Measurements from ENCODE around the gene DGKG.

DNA sequence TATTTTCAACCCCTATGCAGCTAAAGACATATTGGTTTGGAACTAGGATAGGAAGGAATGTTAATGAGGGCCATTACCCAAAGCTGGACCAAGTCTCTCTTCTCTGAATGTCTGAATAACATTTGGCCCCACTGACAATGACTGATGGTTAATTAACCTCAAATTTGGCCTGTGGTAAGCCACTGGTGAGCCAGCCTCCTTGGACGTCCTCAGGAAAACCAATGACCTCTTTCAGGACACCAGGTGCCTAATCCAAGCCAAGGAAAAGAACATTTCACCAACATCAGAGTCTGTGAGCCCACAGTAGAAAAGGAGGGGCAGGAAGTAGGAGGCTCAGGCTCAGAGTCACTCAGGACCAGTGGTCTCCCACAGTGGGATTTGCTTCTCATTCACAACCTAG lies 196.7 kb downstream of the DGKG start:
- no peak for TF ChIP-seq EZH2phosphoT487 (IDR thresholded peaks at IDR 0.05; ENCODE audit: borderline replicate concordance)
- TF ChIP-seq, protein P1, sequence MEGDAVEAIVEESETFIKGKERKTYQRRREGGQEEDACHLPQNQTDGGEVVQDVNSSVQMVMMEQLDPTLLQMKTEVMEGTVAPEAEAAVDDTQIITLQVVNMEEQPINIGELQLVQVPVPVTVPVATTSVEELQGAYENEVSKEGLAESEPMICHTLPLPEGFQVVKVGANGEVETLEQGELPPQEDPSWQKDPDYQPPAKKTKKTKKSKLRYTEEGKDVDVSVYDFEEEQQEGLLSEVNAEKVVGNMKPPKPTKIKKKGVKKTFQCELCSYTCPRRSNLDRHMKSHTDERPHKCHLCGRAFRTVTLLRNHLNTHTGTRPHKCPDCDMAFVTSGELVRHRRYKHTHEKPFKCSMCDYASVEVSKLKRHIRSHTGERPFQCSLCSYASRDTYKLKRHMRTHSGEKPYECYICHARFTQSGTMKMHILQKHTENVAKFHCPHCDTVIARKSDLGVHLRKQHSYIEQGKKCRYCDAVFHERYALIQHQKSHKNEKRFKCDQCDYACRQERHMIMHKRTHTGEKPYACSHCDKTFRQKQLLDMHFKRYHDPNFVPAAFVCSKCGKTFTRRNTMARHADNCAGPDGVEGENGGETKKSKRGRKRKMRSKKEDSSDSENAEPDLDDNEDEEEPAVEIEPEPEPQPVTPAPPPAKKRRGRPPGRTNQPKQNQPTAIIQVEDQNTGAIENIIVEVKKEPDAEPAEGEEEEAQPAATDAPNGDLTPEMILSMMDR (conservative IDR thresholded peaks at IDR 0.05; ENCODE audit: low read length), result no peak
